K562 (cell line): ENCODE results near the gene FAHD2B. TPM values are rescaled to one million over a fixed set of nuclear protein-coding genes. Genes with fewer than 3 reads are reported as not detected.
"Not testable (repeated sequence)": the region's sequence is repeated elsewhere in the genome, so short reads cannot be mapped to it uniquely, and the experiment has no call there.

Experiments used
- ATAC-seq: fragments of 200-7000 bp; cut with Tn5 transposase; 3 replicates; pipeline ENCODE4 v1.9.1; 2020; ENCODE audit warnings: moderate library complexity
- BruUV-seq: library from RNA; stranded (reverse); fragments of 400-500 nt; replicated peaks from 2 replicates; lab custom pipeline; 2021; lab: Mats Ljungman, UMichigan
- CTCF ChIA-PET: fragments of 300-600 bp; formaldehyde crosslinking; extraction: SDS; loops from one replicate; lab custom pipeline; 2021; ENCODE audit warnings: low intra/inter-chr PET ratio; lab: Yijun Ruan, JAX
- POLR2A ChIA-PET: fragments of 300-600, 350-650 bp; sonication (Branson Sonifier 250); formaldehyde crosslinking; extraction: SDS; loops from one replicate; lab custom pipeline; 2021; ENCODE audit warnings: antibody characterized with exemption, inconsistent platforms; lab: Yijun Ruan, JAX
- DNase-seq, 4 experiments: peaks; one replicate each; pipeline versions ENCODE4 v3.0.0 to v3.0.0-alpha.2; 2011 to 2018; ENCODE audit warnings: low spot score in 3 of 4, mixed read lengths in 3 of 4; ENCODE audit errors: extremely low read depth in 1 of 4
- FAIRE-seq: peaks from 2 replicates; lab custom pipeline; 2011; peaks lifted over from hg19 to GRCh38; lab: Jason Lieb, UNC
- H2AFZ ChIP-seq: 2 replicates; pipeline ENCODE4 v1.6.0; 2011; ENCODE audit warnings: low read depth, low read length, control low read depth, inconsistent platforms
- H3K27ac ChIP-seq: fragments of 200-600 bp; 3 replicates; pipeline ENCODE4 v1.8.0; 2011; ENCODE audit warnings: low read depth, mild to moderate bottlenecking, control low read depth, inconsistent platforms, low read length, moderate library complexity, mixed read lengths; ENCODE audit errors: extremely low read depth
- H3K27me3 ChIP-seq, 2 experiments: fragments of 300-600 bp in 1 of 2; 2 replicates in 1 of 2; 3 replicates in 1 of 2; pipeline versions ENCODE4 v1.6.0 to v1.8.0; 2011; ENCODE audit warnings: inconsistent platforms in 2 of 2, low read length in 2 of 2, mild to moderate bottlenecking in 1 of 2, mixed read lengths in 1 of 2, moderate library complexity in 1 of 2; ENCODE audit not compliant: control insufficient read depth in 2 of 2, insufficient read depth in 2 of 2
- H3K36me3 ChIP-seq: fragments of 300-600 bp; 3 replicates; pipeline ENCODE4 v1.8.0; 2011; ENCODE audit warnings: mild to moderate bottlenecking, low read length, inconsistent platforms; ENCODE audit not compliant: control insufficient read depth, insufficient read depth
- H3K4me1 ChIP-seq, 2 experiments: fragments of 200-600 bp in 1 of 2; replicated peaks in 1 of 2; 2 replicates in 1 of 2; 3 replicates in 1 of 2; pipeline versions ENCODE4 v1.5.1 to v1.8.0; 2011; ENCODE audit warnings: inconsistent platforms in 2 of 2, low read length in 2 of 2, mild to moderate bottlenecking in 1 of 2, mixed read lengths in 1 of 2, moderate library complexity in 1 of 2; ENCODE audit not compliant: control insufficient read depth in 2 of 2, insufficient read depth in 2 of 2
- H3K4me2 ChIP-seq: 2 replicates; pipeline ENCODE4 v1.6.1; 2011; ENCODE audit warnings: low read length, control low read depth, inconsistent platforms, mixed read lengths; ENCODE audit not compliant: insufficient read depth
- H3K4me3 ChIP-seq: fragments of 200-600 bp; sonication (generic), shearing (Covaris generic); 2 replicates; pipeline ENCODE4 v1.5.1; 2016; ENCODE audit warnings: control low read depth, inconsistent platforms
- H3K79me2 ChIP-seq: fragments of 200-600 bp; 3 replicates; pipeline ENCODE4 v1.8.0; 2011; ENCODE audit warnings: low read length, inconsistent platforms; ENCODE audit not compliant: control insufficient read depth, insufficient read depth
- H3K9ac ChIP-seq, 2 experiments: 2 replicates each; pipeline versions ENCODE4 v1.6.0 to v1.6.1; 2011; ENCODE audit warnings: low read depth in 2 of 2, low read length in 2 of 2, control low read depth in 1 of 2, inconsistent platforms in 1 of 2, mild to moderate bottlenecking in 1 of 2, mixed read lengths in 1 of 2; ENCODE audit not compliant: insufficient read depth in 1 of 2
- H3K9me1 ChIP-seq: one replicate; pipeline ENCODE4 v1.6.0; 2011; ENCODE audit warnings: inconsistent platforms, mild to moderate bottlenecking, low read length, moderate library complexity; ENCODE audit not compliant: control insufficient read depth, insufficient read depth
- H3K9me3 ChIP-seq: replicated peaks from 2 replicates; pipeline ENCODE4 v1.5.1; 2011; ENCODE audit warnings: low read depth, low read length, inconsistent platforms; ENCODE audit not compliant: control insufficient read depth, insufficient read depth
- H4K20me1 ChIP-seq: replicated peaks from 2 replicates; pipeline ENCODE4 v1.6.1; 2011; ENCODE audit warnings: low read length, inconsistent platforms, mixed read lengths; ENCODE audit not compliant: control insufficient read depth, insufficient read depth
- WGBS: fragments of 100-300 bp; shearing (Covaris generic); methylation state at CpG from one replicate; pipeline ENCODE4 v1.1.6; 2016; ENCODE audit warnings: low coverage, mixed read lengths; ENCODE audit not compliant: insufficient coverage; ENCODE audit errors: missing lambda C conversion rate; 5-methylcytosine and 5-hydroxymethylcytosine counted together
- in situ Hi-C: fragments of 300-500 bp; cut with MboI; formaldehyde crosslinking; loops from 4 replicates; pipeline ENCODE4 v1.15.0; 2018; ENCODE audit warnings: inconsistent platforms, mixed read lengths
- intact Hi-C: fragments of 100-400 bp; cut with micrococcal nuclease; formaldehyde crosslinking; loops from 2 replicates; pipeline ENCODE4 v1.14.2; 2022
- polyA plus RNA-seq, 8 experiments: library from polyadenylated mRNA; depleted of rRNA in 4 of 8; stranded (reverse) in 5 of 8; unstranded in 3 of 8; fragments of >200 nt; fragmentation: Nextera tagmentation in 2 of 8; fragmentation: Illumina TruSeq in 1 of 8; extraction: Ambion mirVana in 2 of 8; extraction: Trizol in 1 of 8; gene quantifications; 2 replicates each; pipeline versions ENCODE4 v1.2.1 to v1.2.3, GENCODE V29; 2011 to 2014; ENCODE audit warnings: inconsistent platforms in 1 of 8, missing spikeins in 1 of 8
- total RNA-seq, 7 experiments: library from RNA; depleted of rRNA in 6 of 7; stranded (reverse); fragments of >200 nt in 6 of 7; fragmentation: Illumina TruSeq in 2 of 7; extraction: Trizol in 2 of 7; gene quantifications; 2 replicates each; pipeline versions ENCODE4 v1.2.1 to v1.2.3, GENCODE V29; 2011 to 2021; ENCODE audit warnings: low replicate concordance in 1 of 7
- TF ChIP-seq, protein P1 (sequence below), 2 experiments: fragments of 450-650 bp; IDR thresholded peaks; 2 replicates each; pipeline ENCODE4 v1.6.1; 2018; ENCODE audit warnings: mild to moderate bottlenecking in 2 of 2, low read depth in 1 of 2; ENCODE audit not compliant: partially characterized antibody in 2 of 2

FAHD2B gene
- total and polyA plus RNA-seq, 9 of the 15 experiments (the other 6 are each of a cell fraction or from before 2014, with no cell fraction given) = 4.7 to 36.6 (median 26.1) TPM

- 51% methylated on average over 3 of the region's 3 CpGs for WGBS
- POLR2A ChIA-PET, H3K79me2 ChIP-seq, H3K9me1 ChIP-seq, H2AFZ ChIP-seq, H3K9me3 ChIP-seq, H3K4me1 ChIP-seq, FAIRE-seq, H3K4me3 ChIP-seq, ATAC-seq, intact Hi-C loops, CTCF ChIA-PET, H3K27me3 ChIP-seq, H3K9ac ChIP-seq, H3K27ac ChIP-seq, H3K4me2 ChIP-seq, DNase-seq, BruUV-seq, H4K20me1 ChIP-seq, in situ Hi-C loops: not testable (repeated sequence)
- H3K36me3 ChIP-seq = peaks cover 23% of the 10 kb centered on the region
These were observed 49.3 kb upstream of the FAHD2B start for GRCh38 chr2:97144016-97144415.

- BruUV-seq, H3K79me2 ChIP-seq, H3K27me3 ChIP-seq, H3K9me3 ChIP-seq, FAIRE-seq, DNase-seq, H3K4me2 ChIP-seq, H4K20me1 ChIP-seq, H3K27ac ChIP-seq, in situ Hi-C loops, POLR2A ChIA-PET, ATAC-seq, H3K4me1 ChIP-seq, H3K9ac ChIP-seq, H2AFZ ChIP-seq, H3K4me3 ChIP-seq, CTCF ChIA-PET, H3K36me3 ChIP-seq, H3K9me1 ChIP-seq, intact Hi-C loops: not testable (repeated sequence)
- TF ChIP-seq, protein P1, sequence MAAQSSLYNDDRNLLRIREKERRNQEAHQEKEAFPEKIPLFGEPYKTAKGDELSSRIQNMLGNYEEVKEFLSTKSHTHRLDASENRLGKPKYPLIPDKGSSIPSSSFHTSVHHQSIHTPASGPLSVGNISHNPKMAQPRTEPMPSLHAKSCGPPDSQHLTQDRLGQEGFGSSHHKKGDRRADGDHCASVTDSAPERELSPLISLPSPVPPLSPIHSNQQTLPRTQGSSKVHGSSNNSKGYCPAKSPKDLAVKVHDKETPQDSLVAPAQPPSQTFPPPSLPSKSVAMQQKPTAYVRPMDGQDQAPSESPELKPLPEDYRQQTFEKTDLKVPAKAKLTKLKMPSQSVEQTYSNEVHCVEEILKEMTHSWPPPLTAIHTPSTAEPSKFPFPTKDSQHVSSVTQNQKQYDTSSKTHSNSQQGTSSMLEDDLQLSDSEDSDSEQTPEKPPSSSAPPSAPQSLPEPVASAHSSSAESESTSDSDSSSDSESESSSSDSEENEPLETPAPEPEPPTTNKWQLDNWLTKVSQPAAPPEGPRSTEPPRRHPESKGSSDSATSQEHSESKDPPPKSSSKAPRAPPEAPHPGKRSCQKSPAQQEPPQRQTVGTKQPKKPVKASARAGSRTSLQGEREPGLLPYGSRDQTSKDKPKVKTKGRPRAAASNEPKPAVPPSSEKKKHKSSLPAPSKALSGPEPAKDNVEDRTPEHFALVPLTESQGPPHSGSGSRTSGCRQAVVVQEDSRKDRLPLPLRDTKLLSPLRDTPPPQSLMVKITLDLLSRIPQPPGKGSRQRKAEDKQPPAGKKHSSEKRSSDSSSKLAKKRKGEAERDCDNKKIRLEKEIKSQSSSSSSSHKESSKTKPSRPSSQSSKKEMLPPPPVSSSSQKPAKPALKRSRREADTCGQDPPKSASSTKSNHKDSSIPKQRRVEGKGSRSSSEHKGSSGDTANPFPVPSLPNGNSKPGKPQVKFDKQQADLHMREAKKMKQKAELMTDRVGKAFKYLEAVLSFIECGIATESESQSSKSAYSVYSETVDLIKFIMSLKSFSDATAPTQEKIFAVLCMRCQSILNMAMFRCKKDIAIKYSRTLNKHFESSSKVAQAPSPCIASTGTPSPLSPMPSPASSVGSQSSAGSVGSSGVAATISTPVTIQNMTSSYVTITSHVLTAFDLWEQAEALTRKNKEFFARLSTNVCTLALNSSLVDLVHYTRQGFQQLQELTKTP (IDR thresholded peaks at IDR 0.05; ENCODE audit: low read depth in 1 of 2, partially characterized antibody in 2 of 2) = peak in 1 of 2 experiments; percentile 95
- 100% methylated on average over 1 of the region's 2 CpGs for WGBS
These were observed 34.4 kb upstream of the FAHD2B start for GRCh38 chr2:97129090-97129489.
